ENCODE data around the gene RABAC1. TPM values are rescaled to one million over a fixed set of nuclear protein-coding genes. Genes with fewer than 3 reads are reported as not detected.

RABAC1 gene
- total and polyA plus RNA-seq, 9 of the 15 experiments (the other 6 are each of a cell fraction or from before 2014, with no cell fraction given) = 2.4 to 28.1 (median 9.3) TPM

DNA sequence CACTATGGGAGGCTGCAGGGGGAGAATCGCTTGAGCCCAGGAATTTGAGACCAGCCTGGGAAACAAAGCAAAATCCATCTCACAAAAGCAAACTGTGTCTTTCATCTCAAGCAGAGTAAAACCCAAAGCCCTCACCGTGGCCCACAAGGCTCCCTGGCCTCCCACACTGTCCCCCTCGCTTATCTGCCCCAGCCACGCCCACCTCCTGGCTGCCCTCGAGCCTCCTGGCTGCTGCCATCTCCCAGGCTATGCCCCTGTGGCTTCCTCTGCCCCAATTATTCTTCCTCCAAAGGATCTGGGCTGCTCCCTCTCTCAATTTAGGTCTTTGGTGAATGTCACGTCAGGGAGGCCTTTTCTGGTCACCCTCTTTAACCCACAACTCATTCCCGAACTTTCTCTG lies 3.6 kb downstream of the RABAC1 start:
- Histone ChIP-seq H3K9me1 (ENCODE audit: control insufficient read depth, insufficient read depth, low read length) (no peaks in the 10 kb centered on the region), H3K4me1 (replicated peaks in 1 of 2; ENCODE audit: control insufficient read depth in 2 of 2, insufficient read depth in 2 of 2, low read length in 2 of 2) (peaks cover 18 to 36% of the 10 kb centered on the region in 2 experiments; a peak in 4 of 5 replicates), H3K9me3 (replicated peaks; ENCODE audit: control insufficient read depth, insufficient read depth, low read depth, low read length) (no peaks in the 10 kb centered on the region), H3K4me2 (ENCODE audit: insufficient read depth, low read length) (no peak overlapping the region), H3K79me2 (ENCODE audit: control insufficient read depth, insufficient read depth, low read length) (no peaks in the 10 kb centered on the region), H3K27ac (ENCODE audit: extremely low read depth, low read depth, low read length) (no peak overlapping the region), H3K9ac (ENCODE audit: insufficient read depth in 1 of 2, low read depth in 2 of 2, low read length in 2 of 2) (peak overlapping the region in 1 of 2 experiments; percentile 70; a peak in 2 of 4 replicates), H3K36me3 (ENCODE audit: control insufficient read depth, insufficient read depth, low read length) (no peaks in the 10 kb centered on the region), H3K27me3 (ENCODE audit: control insufficient read depth in 2 of 2, insufficient read depth in 2 of 2, low read length in 2 of 2) (no peaks in the 10 kb centered on the region), H4K20me1 (replicated peaks; ENCODE audit: control insufficient read depth, insufficient read depth, low read length) (no peaks in the 10 kb centered on the region), H3K4me3 (no peak overlapping the region), H2AFZ (ENCODE audit: low read depth, low read length) (no peak overlapping the region)
- ATAC-seq = no peak
- CTCF ChIA-PET (ENCODE audit: low intra/inter-chr PET ratio) = no interaction called here
- peak; percentile 6 for FAIRE-seq
- in situ Hi-C loops (cut with MboI) = loop anchor here (10.0 kb wide), 1 partner anchor 161 kb away; the partner anchor contains the start of gene CEACAM3
- BruUV-seq (replicated peaks) = no TSS peak
- DNase-seq (ENCODE audit: extremely low read depth in 1 of 4, low spot score in 3 of 4) = peak in 2 of 4 experiments; percentile 48 to 55
- intact Hi-C loops (cut with micrococcal nuclease) = no loop called here
- POLR2A ChIA-PET = no interaction called here
- WGBS (ENCODE audit: insufficient coverage, low coverage, missing lambda C conversion rate) = 17% methylated on average over 7 of the region's 7 CpGs
- TF ChIP-seq MYNN (IDR thresholded peaks at IDR 0.05) (0 out of 2 replicates have a peak, but pooled peaks have one; percentile 29), MYNN (CRISPR knock-in tag; IDR thresholded peaks at IDR 0.05) (no peak), SP1 (CRISPR knock-in tag; IDR thresholded peaks at IDR 0.05) (peak; percentile 29; the same call in 1 of the 2 replicates), CEBPG (CRISPR knock-in tag; IDR thresholded peaks at IDR 0.05) (no peak), CEBPG (tag; conservative IDR thresholded peaks at IDR 0.05 in 1 of 2, IDR thresholded peaks at IDR 0.05 in 1 of 2) (no peak), EGR1 (conservative IDR thresholded peaks at IDR 0.05) (peak; percentile 55), NCOR1 (IDR thresholded peaks at IDR 0.05) (no peak), CSDE1 (IDR thresholded peaks at IDR 0.05) (no peak), ZNF639 (CRISPR knock-in tag; conservative IDR thresholded peaks at IDR 0.05 in 1 of 2, IDR thresholded peaks at IDR 0.05 in 1 of 2) (no peak)
- TF ChIP-seq, protein P1, sequence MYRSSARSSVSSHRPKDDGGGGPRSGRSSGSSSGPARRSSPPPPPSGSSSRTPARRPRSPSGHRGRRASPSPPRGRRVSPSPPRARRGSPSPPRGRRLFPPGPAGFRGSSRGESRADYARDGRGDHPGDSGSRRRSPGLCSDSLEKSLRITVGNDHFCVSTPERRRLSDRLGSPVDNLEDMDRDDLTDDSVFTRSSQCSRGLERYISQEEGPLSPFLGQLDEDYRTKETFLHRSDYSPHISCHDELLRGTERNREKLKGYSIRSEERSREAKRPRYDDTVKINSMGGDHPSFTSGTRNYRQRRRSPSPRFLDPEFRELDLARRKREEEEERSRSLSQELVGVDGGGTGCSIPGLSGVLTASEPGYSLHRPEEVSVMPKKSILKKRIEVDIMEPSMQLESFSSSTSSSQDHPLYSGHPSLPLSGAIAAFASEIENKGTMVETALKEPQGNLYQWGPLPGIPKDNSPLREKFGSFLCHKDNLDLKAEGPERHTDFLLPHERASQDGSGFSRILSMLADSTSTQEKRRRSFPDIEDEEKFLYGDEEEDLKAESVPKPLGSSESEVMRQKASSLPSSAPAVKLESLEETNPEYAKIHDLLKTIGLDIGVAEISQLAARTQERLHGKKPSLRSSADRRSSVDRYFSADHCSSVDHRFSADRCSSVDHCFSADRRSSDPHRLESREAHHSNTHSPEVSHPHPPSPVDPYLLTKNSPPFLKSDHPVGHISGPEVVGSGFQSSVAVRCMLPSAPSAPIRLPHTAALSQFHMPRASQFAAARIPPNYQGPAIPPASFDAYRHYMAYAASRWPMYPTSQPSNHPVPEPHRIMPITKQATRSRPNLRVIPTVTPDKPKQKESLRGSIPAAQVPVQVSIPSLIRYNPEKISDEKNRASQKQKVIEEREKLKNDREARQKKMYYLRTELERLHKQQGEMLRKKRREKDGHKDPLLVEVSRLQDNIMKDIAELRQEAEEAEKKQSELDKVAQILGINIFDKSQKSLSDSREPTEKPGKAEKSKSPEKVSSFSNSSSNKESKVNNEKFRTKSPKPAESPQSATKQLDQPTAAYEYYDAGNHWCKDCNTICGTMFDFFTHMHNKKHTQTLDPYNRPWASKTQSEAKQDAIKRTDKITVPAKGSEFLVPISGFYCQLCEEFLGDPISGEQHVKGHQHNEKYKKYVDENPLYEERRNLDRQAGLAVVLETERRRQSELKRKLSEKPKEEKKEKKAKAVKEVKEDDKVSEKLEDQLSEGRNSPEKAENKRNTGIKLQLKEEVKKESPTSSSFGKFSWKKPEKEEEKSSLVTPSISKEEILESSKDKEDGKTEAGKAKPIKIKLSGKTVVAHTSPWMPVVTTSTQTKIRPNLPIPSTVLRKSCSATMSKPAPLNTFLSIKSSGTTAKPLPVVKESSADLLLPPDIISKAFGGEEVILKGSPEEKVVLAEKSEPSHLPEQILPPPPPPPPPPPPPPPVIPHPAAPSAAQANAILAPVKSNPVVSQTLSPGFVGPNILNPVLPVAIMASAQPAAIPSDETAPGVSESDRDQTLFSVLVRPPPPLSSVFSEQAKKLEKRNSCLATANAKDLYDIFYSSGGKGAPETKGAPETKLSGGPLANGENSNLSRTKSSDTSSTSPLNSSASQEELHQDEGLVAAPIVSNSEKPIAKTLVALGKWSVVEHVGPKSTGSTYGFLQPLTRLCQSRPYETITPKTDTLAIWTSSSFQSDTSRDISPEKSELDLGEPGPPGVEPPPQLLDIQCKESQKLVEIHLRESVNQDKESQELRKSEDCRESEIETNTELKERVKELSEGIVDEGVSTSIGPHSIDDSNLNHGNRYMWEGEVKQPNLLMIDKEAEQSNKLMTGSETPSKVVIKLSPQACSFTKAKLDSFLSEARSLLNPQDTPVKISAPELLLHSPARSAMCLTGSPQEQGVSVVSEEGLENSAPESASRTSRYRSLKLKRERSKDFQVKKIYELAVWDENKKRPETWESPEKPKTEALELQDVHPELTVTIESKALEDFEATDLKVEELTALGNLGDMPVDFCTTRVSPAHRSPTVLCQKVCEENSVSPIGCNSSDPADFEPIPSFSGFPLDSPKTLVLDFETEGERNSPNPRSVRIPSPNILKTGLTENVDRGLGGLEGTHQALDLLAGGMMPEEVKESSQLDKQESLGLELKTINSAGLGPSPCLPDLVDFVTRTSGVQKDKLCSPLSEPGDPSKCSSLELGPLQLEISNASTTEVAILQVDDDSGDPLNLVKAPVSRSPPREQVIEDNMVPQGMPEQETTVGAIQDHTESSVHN (IDR thresholded peaks at IDR 0.05; ENCODE audit: borderline replicate concordance in 1 of 2, low read depth in 1 of 2) = no peak
- TF ChIP-seq, protein P2, sequence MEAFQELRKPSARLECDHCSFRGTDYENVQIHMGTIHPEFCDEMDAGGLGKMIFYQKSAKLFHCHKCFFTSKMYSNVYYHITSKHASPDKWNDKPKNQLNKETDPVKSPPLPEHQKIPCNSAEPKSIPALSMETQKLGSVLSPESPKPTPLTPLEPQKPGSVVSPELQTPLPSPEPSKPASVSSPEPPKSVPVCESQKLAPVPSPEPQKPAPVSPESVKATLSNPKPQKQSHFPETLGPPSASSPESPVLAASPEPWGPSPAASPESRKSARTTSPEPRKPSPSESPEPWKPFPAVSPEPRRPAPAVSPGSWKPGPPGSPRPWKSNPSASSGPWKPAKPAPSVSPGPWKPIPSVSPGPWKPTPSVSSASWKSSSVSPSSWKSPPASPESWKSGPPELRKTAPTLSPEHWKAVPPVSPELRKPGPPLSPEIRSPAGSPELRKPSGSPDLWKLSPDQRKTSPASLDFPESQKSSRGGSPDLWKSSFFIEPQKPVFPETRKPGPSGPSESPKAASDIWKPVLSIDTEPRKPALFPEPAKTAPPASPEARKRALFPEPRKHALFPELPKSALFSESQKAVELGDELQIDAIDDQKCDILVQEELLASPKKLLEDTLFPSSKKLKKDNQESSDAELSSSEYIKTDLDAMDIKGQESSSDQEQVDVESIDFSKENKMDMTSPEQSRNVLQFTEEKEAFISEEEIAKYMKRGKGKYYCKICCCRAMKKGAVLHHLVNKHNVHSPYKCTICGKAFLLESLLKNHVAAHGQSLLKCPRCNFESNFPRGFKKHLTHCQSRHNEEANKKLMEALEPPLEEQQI (IDR thresholded peaks at IDR 0.05) = no peak
